Lung microvascular endothelial cell (primary cell): ENCODE results near the gene NPL. TPM values are rescaled to one million over a fixed set of nuclear protein-coding genes. Genes with fewer than 3 reads are reported as not detected.

Experiments
- DNase-seq, 2 donors: peaks; one replicate each; pipeline versions ENCODE4 v3.0.0 to v3.0.0-alpha.2; 2010; ENCODE audit warnings: low read depth in 2 of 2
- total RNA-seq: library from RNA; depleted of rRNA; stranded (reverse); fragments of >200 nt; gene quantifications from 2 replicates; pipeline ENCODE4 v1.2.1, GENCODE V29; 2014

Gene NPL
- total RNA-seq, 1 donor from 2014 or later = 1.6 TPM

- no peak for DNase-seq
Observed at GRCh38 chr1:182777386-182777785, 12.2 kb upstream of the NPL start.

GRCh38 chr1:182778862-182779261 lies 10.7 kb upstream of the NPL start:
- DNase-seq = no peak

- no peak for DNase-seq
Observed at GRCh38 chr1:182779530-182779929, 10.0 kb upstream of the NPL start.

GRCh38 chr1:182781841-182782586 lies 7.6 kb upstream of the NPL start:
- peak; percentile 49 to 52 for DNase-seq

- no peak for DNase-seq
Observed at GRCh38 chr1:182782587-182782913, 7.0 kb upstream of the NPL start.

- no peak for DNase-seq
Observed at GRCh38 chr1:182783068-182783467, 6.5 kb upstream of the NPL start.

GRCh38 chr1:182784556-182785171 lies 4.9 kb upstream of the NPL start:
- peak; percentile 55 to 67 for DNase-seq

- DNase-seq = no peak
Observed at GRCh38 chr1:182785181-182785580, 4.4 kb upstream of the NPL start.

GRCh38 chr1:182786223-182786994 lies 3.2 kb upstream of the NPL start:
- DNase-seq = peak; percentile 59 to 76

- no peak for DNase-seq
Observed at GRCh38 chr1:182786995-182787324, 2.6 kb upstream of the NPL start.

- no peak for DNase-seq
Observed at GRCh38 chr1:182791281-182792179, 2.0 kb downstream of the NPL start.

GRCh38 chr1:182794091-182794490 lies 4.5 kb downstream of the NPL start:
- DNase-seq = no peak

- DNase-seq = no peak
Observed at GRCh38 chr1:182794676-182795201, 5.2 kb downstream of the NPL start.

GRCh38 chr1:182795563-182796228 lies 6.1 kb downstream of the NPL start:
- DNase-seq = peak in 1 of 2 donors; percentile 28

GRCh38 chr1:182802006-182802803 lies 12.6 kb downstream of the NPL start:
- DNase-seq = no peak

- no peak for DNase-seq
Observed at GRCh38 chr1:182803846-182804245, 14.3 kb downstream of the NPL start.

- DNase-seq = no peak
Observed at GRCh38 chr1:182806015-182806678, 16.6 kb downstream of the NPL start.

GRCh38 chr1:182807907-182808306 lies 18.3 kb downstream of the NPL start:
- DNase-seq = no peak

- DNase-seq = no peak
Observed at GRCh38 chr1:182809414-182809957, 19.9 kb downstream of the NPL start.
